ENCODE data around the gene ZNF429.
"Not testable (repeated sequence)": the region's sequence is repeated elsewhere in the genome, so short reads cannot be mapped to it uniquely, and the experiment has no call there.

Gene ZNF429

DNA sequence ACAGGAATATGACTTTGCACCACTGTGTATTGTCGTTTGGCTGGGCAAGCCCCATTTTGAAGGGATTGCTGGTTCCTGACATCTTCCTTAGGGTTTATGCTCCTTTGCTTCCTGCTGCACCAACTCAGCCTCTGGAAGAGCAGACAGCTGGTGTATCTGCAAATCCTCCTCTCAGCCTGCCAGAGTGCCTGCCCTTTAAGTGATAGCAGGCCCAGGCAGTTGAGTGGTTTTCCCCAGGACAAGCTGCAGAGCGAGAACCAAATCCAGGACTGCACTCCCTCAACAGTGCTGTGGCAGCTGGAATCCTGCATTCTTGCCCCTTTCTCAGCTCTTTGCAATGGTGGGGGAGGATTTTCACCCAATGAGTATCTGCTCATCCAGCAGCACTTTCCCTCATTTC, 85.5 kb downstream of the ZNF429 start:
- FAIRE-seq (no peak), DNase-seq (ENCODE audit: low spot score) (no peak)

DNA sequence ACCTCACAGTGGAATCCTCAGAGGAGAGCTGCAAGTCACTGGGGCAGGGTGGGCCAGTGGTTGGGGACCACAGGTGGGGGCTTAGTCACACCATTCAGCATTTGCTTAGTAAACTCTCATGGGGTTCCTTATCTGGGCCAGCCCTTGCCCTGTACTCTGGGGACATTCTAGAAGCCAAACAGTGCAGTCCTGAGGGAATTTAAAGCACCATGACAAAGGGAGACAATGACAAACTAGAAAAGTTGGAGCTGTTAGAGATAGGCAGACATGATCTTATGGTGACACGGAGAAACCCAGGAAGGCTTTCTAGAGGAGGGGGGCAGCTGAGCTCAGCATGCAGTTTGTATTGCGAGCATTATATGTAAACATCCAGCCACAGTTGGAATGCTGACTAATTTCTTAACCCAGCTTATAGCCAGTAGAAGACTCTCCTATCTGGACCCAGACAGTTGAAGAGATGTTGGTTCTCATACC, 87.6 kb downstream of the ZNF429 start:
- DNase-seq (ENCODE audit: low spot score) (no peak), FAIRE-seq (no peak)

DNA sequence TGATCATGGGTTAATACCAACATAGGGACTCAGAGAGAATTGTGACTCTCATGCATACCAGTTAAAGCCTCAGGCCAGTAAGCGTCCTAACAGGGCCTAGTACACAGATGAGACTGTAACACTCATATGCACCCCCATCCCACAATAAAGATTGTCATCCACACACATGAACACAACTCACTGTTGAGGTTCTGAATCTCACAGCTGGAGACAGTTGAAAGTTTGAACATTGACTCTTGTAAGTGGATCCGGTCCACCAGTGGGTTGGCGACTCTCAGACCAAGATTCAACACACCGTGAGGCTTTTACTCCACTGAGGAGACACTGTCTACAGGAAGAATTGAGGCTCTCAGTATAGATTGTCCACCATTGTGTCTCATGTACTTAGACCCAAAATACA, 88.1 kb downstream of the ZNF429 start:
- DNase-seq (ENCODE audit: low spot score), result no peak
- FAIRE-seq, result no peak

DNA sequence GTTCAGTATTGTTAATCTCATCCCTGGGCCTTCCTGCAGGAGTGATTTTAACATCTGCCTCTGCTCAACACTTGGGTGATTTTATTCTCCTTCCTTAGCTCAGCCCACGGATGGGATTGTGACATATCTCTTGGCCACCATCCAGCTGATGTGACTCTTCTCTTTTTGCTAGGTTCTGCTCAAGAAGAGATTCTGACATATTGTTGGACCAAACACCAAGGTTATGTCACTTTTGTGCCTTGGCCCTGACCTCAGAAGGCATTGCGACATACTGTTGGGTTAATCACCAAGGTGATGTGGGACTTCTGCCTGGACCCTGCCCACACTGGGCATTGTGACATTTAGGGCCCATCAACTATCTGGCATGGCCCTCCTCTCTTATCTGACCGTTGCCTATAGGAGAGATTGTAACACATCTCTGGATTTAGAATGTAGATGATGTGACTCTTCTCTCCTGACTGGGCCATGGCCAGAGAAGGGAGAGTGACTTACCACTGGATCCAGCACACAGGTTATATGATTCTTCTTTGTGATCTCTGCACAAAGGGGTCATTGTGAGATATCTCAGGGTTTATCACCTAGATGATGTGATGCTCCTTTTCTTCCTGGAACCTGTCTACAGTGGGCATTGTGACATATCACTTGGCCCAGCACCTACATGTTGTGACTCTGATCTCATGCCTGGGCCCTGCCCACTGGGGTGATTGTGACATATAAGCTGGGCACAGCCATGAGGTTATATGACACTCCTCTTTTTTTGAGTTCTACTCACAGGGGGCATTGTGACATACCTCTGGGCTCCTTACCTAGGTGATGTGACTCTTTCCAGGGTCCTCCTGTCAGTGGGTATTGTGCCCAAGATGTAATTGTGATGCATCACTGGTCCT, 88.8 kb downstream of the ZNF429 start:
- DNase-seq (ENCODE audit: low spot score), result no peak
- FAIRE-seq, result no peak

DNA sequence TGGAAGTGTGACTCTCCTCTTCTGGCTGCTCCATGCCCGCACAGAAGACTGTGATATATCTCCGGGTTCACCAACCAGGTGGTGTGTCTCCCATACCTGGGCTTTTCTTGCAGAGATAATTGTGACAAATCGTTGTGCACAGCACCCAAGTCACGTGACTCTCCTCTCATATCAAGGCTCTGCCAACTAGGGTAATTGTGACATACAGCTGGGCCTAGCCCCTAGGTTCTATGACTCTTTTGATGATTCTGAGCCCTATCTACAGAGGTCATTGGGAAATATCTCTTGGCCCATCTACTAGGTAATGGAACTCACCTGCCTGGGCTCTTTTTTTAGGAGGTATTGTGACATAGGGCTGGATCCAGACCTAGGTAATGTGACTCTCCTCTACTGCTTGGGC, 89.8 kb downstream of the ZNF429 start:
- FAIRE-seq, result no peak
- no peak for DNase-seq (ENCODE audit: low spot score)

DNA sequence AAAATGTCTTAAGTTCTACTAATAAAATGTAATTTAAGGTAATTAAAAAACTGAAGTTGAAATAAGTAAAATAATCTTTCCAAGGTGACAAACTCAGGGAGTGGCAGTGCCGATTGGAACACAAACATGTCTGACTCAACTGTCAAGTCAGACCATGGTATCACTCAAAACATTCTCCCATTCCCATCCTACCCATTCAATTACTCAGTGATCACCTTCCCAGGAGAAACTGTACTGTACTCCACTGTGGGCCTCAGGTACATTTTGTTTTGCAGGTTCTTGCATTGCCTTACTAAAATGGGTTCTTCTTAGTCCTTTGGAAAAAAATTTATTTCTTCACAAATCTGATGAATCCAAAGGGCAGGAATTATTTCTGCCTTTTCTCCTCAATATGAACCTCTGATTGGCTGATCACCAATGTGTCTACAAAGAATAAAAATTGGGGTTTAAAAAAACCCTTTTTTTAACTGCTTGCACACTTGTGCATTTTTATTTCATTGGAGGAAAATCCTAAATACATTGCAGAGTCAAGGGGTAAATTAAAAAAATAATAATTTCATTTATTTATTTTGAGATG, 96.8 kb downstream of the ZNF429 start:
- DNase-seq (ENCODE audit: low spot score) (no peak), FAIRE-seq (no peak)

DNA sequence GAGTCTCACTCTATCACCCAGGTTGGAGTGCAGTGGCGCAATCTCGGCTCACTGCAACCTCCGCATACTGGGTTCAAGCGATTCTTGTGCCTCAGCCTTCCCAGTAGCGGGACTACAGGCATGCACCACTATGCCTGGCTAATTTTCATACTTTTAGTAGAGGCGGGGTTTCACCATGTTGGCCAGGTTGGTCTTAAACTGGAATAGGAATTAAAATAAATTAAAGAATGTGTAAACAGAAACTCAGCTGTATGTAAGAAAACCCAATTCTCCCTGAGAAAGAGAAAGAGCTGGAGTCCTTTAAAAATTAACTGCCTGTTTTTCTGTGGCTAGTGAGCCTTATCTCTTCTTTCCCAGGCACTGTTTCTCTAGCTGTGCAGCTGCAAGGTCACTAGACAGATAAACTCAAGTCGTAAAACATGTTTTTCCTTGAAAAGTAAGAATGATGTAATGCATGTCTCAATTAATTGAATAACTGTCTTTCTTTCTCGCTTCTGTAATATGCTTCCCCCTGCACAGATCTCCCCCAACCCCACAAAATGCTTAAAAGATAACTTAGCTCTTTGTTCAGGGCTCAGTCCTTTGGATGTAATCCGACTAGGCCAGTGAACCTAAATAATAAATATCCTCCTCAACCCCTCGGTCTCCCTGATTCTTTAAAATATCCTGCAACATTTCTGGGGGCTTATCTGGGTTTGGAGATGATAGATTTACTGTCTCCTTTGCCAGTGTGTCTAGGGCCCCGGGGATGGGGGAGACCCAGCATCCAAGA, 97.4 kb downstream of the ZNF429 start:
- not testable (repeated sequence) for DNase-seq (ENCODE audit: low spot score); FAIRE-seq

DNA sequence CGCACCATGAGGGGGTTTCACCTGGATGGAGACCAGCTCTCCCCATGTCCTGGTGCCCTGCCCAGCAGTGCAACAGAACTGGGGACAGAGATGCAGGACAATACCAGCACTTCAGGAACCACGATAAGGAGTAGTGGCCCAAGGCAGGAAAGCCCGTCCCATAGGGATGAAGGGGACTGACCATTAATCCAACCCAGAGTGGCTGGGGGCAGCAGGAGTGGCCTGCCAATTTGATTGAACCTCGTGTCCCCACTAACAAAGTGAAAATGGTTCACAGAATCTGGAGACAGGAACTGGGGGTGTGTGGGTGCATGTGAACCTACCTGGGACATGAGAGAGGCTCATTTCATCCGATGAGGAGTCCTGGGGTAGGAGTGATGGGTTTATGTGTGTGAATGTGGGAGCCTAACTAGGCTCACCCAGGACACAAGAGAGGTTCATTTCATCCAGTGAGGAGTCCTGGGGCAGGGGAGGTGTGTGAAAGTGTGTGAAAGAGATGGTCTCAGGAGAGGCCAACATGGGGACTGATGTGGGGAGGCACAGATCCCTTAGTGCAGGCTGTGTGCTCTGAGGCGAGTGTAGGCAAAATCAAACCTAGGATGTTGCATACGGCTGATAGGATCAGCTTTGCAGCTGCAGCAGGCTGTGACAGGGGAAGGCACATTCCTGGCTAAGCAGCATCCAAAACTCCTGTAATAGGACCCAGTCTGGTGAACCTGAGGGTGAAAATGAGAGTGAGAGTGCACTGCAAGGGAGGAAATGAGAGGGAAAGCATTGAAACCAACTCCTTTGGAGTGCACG, 98.2 kb downstream of the ZNF429 start:
- DNase-seq (ENCODE audit: low spot score), result no peak
- FAIRE-seq, result no peak

DNA sequence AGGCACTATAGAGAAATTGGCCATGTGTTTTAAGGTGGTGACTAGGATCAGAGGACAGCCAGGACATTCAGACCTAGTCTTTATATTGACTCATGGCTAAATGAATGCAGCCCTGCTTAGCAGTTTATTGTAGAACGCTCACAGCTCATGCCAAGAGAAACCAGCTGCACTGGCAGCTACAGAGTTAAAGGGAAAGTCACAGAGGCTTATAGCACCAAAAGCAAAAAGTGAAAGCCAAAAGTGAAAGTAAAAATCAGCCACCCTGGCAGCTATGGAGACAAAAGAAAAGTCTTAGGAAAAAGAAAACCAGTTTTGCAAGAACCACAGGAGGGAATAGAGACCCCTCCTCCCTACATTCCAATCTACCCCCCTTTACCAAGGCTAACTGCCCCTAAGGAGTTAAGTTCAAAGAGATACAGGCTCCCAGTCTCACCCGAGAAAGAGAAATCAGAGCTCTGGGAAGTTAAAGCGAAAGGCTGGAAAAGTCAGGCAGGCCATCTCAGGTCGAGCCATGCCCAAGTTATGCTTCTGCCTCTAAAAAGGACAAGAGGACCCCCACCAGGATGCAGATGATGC, 99.0 kb downstream of the ZNF429 start:
- DNase-seq (ENCODE audit: low spot score), result peak; percentile 3
- FAIRE-seq, result no peak
